ENCODE measurements around the gene ACTL7A. TPM values are rescaled to one million over a fixed set of nuclear protein-coding genes. Genes with fewer than 3 reads are reported as not detected.

ACTL7A gene
- total and polyA plus RNA-seq, 2 of the 13 experiments (the other 11 are each of a cell fraction or from before 2014, with no cell fraction given): not detected

DNA sequence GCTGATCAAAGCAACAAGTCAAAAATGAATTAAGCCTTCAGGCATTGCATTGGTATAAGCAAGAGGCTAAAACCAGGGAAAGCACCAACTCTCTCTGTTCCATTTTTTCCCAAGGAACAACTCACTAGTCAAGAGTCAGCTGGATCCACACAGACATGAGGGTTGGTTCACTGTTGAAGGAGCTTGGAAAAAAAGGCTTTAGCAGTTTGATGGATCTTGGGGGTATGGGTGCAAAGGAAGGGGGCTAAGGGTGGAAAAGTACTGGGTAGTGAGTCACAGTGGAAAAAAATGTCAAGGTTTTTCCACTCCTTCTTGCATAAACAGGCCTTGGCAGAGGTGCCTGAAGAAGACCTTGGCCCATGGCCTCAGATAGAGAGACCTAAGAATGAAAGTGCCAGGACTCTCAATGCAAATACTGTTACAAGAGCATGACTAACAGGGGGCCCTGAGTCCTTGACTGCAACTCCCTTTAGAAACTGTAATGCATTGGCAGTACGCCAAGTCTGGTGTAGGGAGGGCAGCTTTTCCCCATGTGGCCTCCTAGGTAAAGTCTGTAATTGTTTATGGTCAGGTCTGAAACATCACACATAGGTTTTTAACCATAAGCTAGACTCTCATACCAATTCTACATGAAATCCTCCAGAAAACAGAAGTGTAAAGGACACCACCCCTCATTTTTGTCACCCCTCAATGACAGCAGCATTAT lies 23.7 kb downstream of the ACTL7A start (continued):
- no peak for TF ChIP-seq CENPBD1 (CRISPR knock-in tag; IDR thresholded peaks at IDR 0.05; ENCODE audit: borderline replicate concordance, low read depth)
- peak; percentile 78; the same call in 1 of the 2 replicates for TF ChIP-seq ZFP82 (CRISPR knock-in tag; IDR thresholded peaks at IDR 0.05; ENCODE audit: borderline replicate concordance)
- no peak for TF ChIP-seq SMARCE1 (IDR thresholded peaks at IDR 0.05; ENCODE audit: borderline replicate concordance)
- TF ChIP-seq ZNF850 (CRISPR knock-in tag; conservative IDR thresholded peaks at IDR 0.05): no peak
- TF ChIP-seq, protein P1, sequence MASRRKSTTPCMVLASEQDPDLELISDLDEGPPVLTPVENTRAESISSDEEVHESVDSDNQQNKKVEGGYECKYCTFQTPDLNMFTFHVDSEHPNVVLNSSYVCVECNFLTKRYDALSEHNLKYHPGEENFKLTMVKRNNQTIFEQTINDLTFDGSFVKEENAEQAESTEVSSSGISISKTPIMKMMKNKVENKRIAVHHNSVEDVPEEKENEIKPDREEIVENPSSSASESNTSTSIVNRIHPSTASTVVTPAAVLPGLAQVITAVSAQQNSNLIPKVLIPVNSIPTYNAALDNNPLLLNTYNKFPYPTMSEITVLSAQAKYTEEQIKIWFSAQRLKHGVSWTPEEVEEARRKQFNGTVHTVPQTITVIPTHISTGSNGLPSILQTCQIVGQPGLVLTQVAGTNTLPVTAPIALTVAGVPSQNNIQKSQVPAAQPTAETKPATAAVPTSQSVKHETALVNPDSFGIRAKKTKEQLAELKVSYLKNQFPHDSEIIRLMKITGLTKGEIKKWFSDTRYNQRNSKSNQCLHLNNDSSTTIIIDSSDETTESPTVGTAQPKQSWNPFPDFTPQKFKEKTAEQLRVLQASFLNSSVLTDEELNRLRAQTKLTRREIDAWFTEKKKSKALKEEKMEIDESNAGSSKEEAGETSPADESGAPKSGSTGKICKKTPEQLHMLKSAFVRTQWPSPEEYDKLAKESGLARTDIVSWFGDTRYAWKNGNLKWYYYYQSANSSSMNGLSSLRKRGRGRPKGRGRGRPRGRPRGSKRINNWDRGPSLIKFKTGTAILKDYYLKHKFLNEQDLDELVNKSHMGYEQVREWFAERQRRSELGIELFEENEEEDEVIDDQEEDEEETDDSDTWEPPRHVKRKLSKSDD (CRISPR knock-in tag; IDR thresholded peaks at IDR 0.05; ENCODE audit: low read depth): no peak; the same call in 1 of the 2 replicates
- no peak for TF ChIP-seq ZNF513 (CRISPR knock-in tag; conservative IDR thresholded peaks at IDR 0.05)
- TF ChIP-seq, protein P2, sequence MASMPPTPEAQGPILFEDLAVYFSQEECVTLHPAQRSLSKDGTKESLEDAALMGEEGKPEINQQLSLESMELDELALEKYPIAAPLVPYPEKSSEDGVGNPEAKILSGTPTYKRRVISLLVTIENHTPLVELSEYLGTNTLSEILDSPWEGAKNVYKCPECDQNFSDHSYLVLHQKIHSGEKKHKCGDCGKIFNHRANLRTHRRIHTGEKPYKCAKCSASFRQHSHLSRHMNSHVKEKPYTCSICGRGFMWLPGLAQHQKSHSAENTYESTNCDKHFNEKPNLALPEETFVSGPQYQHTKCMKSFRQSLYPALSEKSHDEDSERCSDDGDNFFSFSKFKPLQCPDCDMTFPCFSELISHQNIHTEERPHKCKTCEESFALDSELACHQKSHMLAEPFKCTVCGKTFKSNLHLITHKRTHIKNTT (CRISPR knock-in tag; IDR thresholded peaks at IDR 0.05): no peak
- no peak for TF ChIP-seq ZBTB3 (CRISPR knock-in tag; IDR thresholded peaks at IDR 0.05; ENCODE audit: borderline replicate concordance, low read depth)
- TF ChIP-seq SALL1 (CRISPR knock-in tag; IDR thresholded peaks at IDR 0.05): peak; percentile 99
- TF ChIP-seq POGZ (CRISPR knock-in tag; IDR thresholded peaks at IDR 0.05): peak; percentile 68
- TF ChIP-seq SP140L (CRISPR knock-in tag; IDR thresholded peaks at IDR 0.05; ENCODE audit: borderline replicate concordance): peak; percentile 80; the same call in 1 of the 2 replicates
- TF ChIP-seq CERS6 (CRISPR knock-in tag; IDR thresholded peaks at IDR 0.05): no peak
- TF ChIP-seq ZNF710 (CRISPR knock-in tag; IDR thresholded peaks at IDR 0.05; ENCODE audit: borderline replicate concordance): peak; percentile 93; the same call in 1 of the 2 replicates
- no peak for TF ChIP-seq ZNF446 (CRISPR knock-in tag; IDR thresholded peaks at IDR 0.05)
- no peak for TF ChIP-seq ZFYVE20 (CRISPR knock-in tag; IDR thresholded peaks at IDR 0.05; ENCODE audit: borderline replicate concordance, low read depth)
- peak; percentile 84 for TF ChIP-seq AKAP8 (CRISPR knock-in tag; IDR thresholded peaks at IDR 0.05)

Data from HepG2 (cell line).